ENCODE measurements around the gene PELI2. TPM values are rescaled to one million over a fixed set of nuclear protein-coding genes. Genes with fewer than 3 reads are reported as not detected.

PELI2 gene
- total and polyA plus RNA-seq, 2 of the 4 experiments (the other 2 are of a cell fraction), result 6.0 to 36.7 TPM

GRCh38 chr14:56349960-56350359 lies 231.7 kb downstream of the PELI2 start:
- H3K4me2 ChIP-seq (ENCODE audit: low read depth, low read length), result no peak overlapping the region
- H2BK20ac ChIP-seq (ENCODE audit: low read depth, low read length), result no peak overlapping the region
- H3K36me3 ChIP-seq (ENCODE audit: control insufficient read depth, insufficient read depth, low read length), result no peaks in the 10 kb centered on the region
- H4K91ac ChIP-seq (ENCODE audit: insufficient read depth, low read depth, low read length), result no peak overlapping the region; the same call in 1 of the 2 replicates
- no peak overlapping the region for H4K5ac ChIP-seq (ENCODE audit: low read depth, low read length)
- no peak overlapping the region for H3K4ac ChIP-seq (ENCODE audit: low read depth, low read length)
- BruUV-seq (replicated peaks), result no TSS peak
- ChIA-PET CTCF (no interaction called here), POLR2A (ENCODE audit: unreplicated experiment) (no interaction called here)
- no peaks in the 10 kb centered on the region for H3K79me1 ChIP-seq (ENCODE audit: low read depth in 1 of 2, low read length in 2 of 2)
- H2AFZ ChIP-seq (replicated peaks; ENCODE audit: low read length, poor library complexity), result no peak overlapping the region
- no peaks in the 10 kb centered on the region for H3K27me3 ChIP-seq (ENCODE audit: control insufficient read depth, insufficient read depth, low read length)
- ATAC-seq (ENCODE audit: low read depth) (no peak), DNase-seq (no peak)
- H4K8ac ChIP-seq (ENCODE audit: low read depth in 2 of 2, low read length in 2 of 2), result no peak overlapping the region
- H3K4me1 ChIP-seq (ENCODE audit: control insufficient read depth, insufficient read depth, low read length), result peaks cover 2% of the 10 kb centered on the region; the same call in 1 of the 2 replicates
- H3K27ac ChIP-seq (ENCODE audit: insufficient read depth, low read length), result no peak overlapping the region
- dilution Hi-C loops (cut with HindIII; ENCODE audit: low sequenced_read_pairs, unreplicated experiment) (no loop called here), in situ Hi-C loops (cut with MboI; ENCODE audit: low sequenced_read_pairs) (loop anchor here (10.0 to 25.0 kb wide), 2 partner anchors 505 to 913 kb away; partner anchors contain the start of gene TBPL2), intact Hi-C loops (cut with micrococcal nuclease) (no loop called here)
- WGBS, 2 experiments (ENCODE audit: extremely low coverage in 2 of 2, insufficient read length in 1 of 2), result no CpG with 5 or more reads among the region's 1 CpG
- no peaks in the 10 kb centered on the region for H3K9me3 ChIP-seq (ENCODE audit: control insufficient read depth, insufficient read depth, low read length)
- no peak overlapping the region for H3K23ac ChIP-seq (ENCODE audit: low read depth, low read length)
- H2AK9ac ChIP-seq (replicated peaks; ENCODE audit: low read depth, low read length, poor library complexity), result no peak overlapping the region
- H3K9ac ChIP-seq (ENCODE audit: low read depth, low read length), result no peak overlapping the region
- no peaks in the 10 kb centered on the region for H4K20me1 ChIP-seq (ENCODE audit: insufficient read depth, low read length)
- peaks cover 6% of the 10 kb centered on the region; the same call in 1 of the 2 replicates for H3K9me1 ChIP-seq (ENCODE audit: insufficient read depth, low read length)
- no peak overlapping the region for H2BK5ac ChIP-seq (ENCODE audit: low read depth, low read length, poor library complexity, severe bottlenecking)
- peak overlapping the region; percentile 33; the same call in 1 of the 2 replicates for H3K18ac ChIP-seq (ENCODE audit: low read depth, low read length)
- H2BK120ac ChIP-seq (ENCODE audit: low read depth, low read length), result no peak overlapping the region
- H3K56ac ChIP-seq (ENCODE audit: extremely low read depth, insufficient read depth, low read length), result no peak overlapping the region
- H3K14ac ChIP-seq (replicated peaks; ENCODE audit: low read depth, low read length), result no peak overlapping the region
- TF ChIP-seq NFE2L2 (IDR thresholded peaks at IDR 0.05; ENCODE audit: low read depth, low read length) (no peak), RFX5 (IDR thresholded peaks at IDR 0.05; ENCODE audit: low read depth, low read length) (no peak), FOS (IDR thresholded peaks at IDR 0.05; ENCODE audit: low read depth, low read length) (no peak), MAFK (IDR thresholded peaks at IDR 0.05; ENCODE audit: low read depth, low read length) (no peak), POLR2A (IDR thresholded peaks at IDR 0.05; ENCODE audit: low read depth, low read length) (no peak), CEBPB (IDR thresholded peaks at IDR 0.05; ENCODE audit: low read depth, low read length) (no peak), ELK1 (IDR thresholded peaks at IDR 0.05; ENCODE audit: borderline replicate concordance, low read depth, low read length) (no peak)
- H2AK5ac ChIP-seq (ENCODE audit: low read depth, low read length), result no peak overlapping the region
- no peak overlapping the region; the same call in 2 of the 3 replicates for H2BK15ac ChIP-seq (ENCODE audit: low read depth, low read length)
- no peak overlapping the region for H3K4me3 ChIP-seq (ENCODE audit: insufficient read depth, low read depth, low read length)
